Pons (tissue), 1 donor: ENCODE data around the gene XDH.

Experiments
- DNase-seq: peaks from one replicate; pipeline ENCODE4 v3.0.0-alpha.2; 2016; ENCODE audit warnings: low spot score

XDH gene

GRCh38 chr2:31365348-31365747 lies 49.2 kb downstream of the XDH start:
- no peak for DNase-seq

GRCh38 chr2:31363956-31364750 lies 50.4 kb downstream of the XDH start:
- no peak for DNase-seq

GRCh38 chr2:31362581-31362980 lies 52.0 kb downstream of the XDH start:
- DNase-seq, result no peak

GRCh38 chr2:31359229-31359628 lies 55.3 kb downstream of the XDH start:
- DNase-seq, result no peak

GRCh38 chr2:31354837-31355236 lies 59.7 kb downstream of the XDH start:
- DNase-seq, result no peak

- DNase-seq, result no peak
These were observed 61.4 kb downstream of the XDH start for GRCh38 chr2:31353179-31353578.

GRCh38 chr2:31349684-31350083 lies 64.9 kb downstream of the XDH start:
- DNase-seq, result no peak

GRCh38 chr2:31349160-31349559 lies 65.4 kb downstream of the XDH start:
- no peak for DNase-seq

GRCh38 chr2:31348618-31349017 lies 65.9 kb downstream of the XDH start:
- no peak for DNase-seq

GRCh38 chr2:31347750-31348149 lies 66.8 kb downstream of the XDH start:
- no peak for DNase-seq

- no peak for DNase-seq
These were observed 67.2 kb downstream of the XDH start for GRCh38 chr2:31347319-31347718.

GRCh38 chr2:31344447-31344846 lies 70.1 kb downstream of the XDH start:
- DNase-seq, result no peak

- DNase-seq, result no peak
These were observed 73.2 kb downstream of the XDH start for GRCh38 chr2:31341351-31341750.

GRCh38 chr2:31339696-31340095 lies 74.8 kb downstream of the XDH start:
- no peak for DNase-seq

- DNase-seq, result no peak
These were observed 76.7 kb downstream of the XDH start for GRCh38 chr2:31337860-31338259.

GRCh38 chr2:31337197-31337596 lies 77.3 kb downstream of the XDH start:
- no peak for DNase-seq

- no peak for DNase-seq
These were observed 78.5 kb downstream of the XDH start for GRCh38 chr2:31335921-31336585.

- peak; percentile 15 for DNase-seq
These were observed 80.1 kb downstream of the XDH start for GRCh38 chr2:31334311-31335026.

- DNase-seq, result peak; percentile 84
These were observed 80.9 kb downstream of the XDH start for GRCh38 chr2:31333527-31334183.

GRCh38 chr2:31333046-31333445 lies 81.5 kb downstream of the XDH start:
- DNase-seq, result no peak

- DNase-seq, result no peak
These were observed 82.0 kb downstream of the XDH start for GRCh38 chr2:31332521-31332920.

GRCh38 chr2:31331156-31331555 lies 83.4 kb downstream of the XDH start:
- DNase-seq, result no peak
